HEK293T (cell line): Measurements from ENCODE around the gene ARHGAP27.

Source experiments
- ARNT ChIP-seq: fragments of 450-650 bp; IDR thresholded peaks from 2 replicates; pipeline ENCODE4 v1.6.1; 2017; ENCODE audit warnings: mild to moderate bottlenecking
- BHLHE40 ChIP-seq: fragments of 450-650 bp; IDR thresholded peaks from 2 replicates; pipeline ENCODE4 v1.6.1; 2016; ENCODE audit warnings: mild to moderate bottlenecking, moderate library complexity, borderline replicate concordance
- ELF4 ChIP-seq: fragments of 450-650 bp; IDR thresholded peaks from 2 replicates; pipeline ENCODE4 v1.6.1; 2017; ENCODE audit warnings: antibody characterized with exemption
- FOXM1 ChIP-seq: fragments of 450-650 bp; IDR thresholded peaks from 2 replicates; pipeline ENCODE4 v1.6.1; 2017; ENCODE audit warnings: mild to moderate bottlenecking, borderline replicate concordance
- HDGF ChIP-seq: fragments of 450-650 bp; IDR thresholded peaks from 2 replicates; pipeline ENCODE4 v1.6.1; 2017; ENCODE audit warnings: antibody characterized with exemption, borderline replicate concordance
- NFRKB ChIP-seq: fragments of 450-650 bp; IDR thresholded peaks from 2 replicates; pipeline ENCODE4 v1.6.1; 2016; ENCODE audit warnings: mild to moderate bottlenecking, moderate library complexity
- SP1 ChIP-seq: fragments of 450-650 bp; IDR thresholded peaks from 2 replicates; pipeline ENCODE4 v1.6.1; 2017
- SUZ12 ChIP-seq: fragments of 450-650 bp; IDR thresholded peaks from 2 replicates; pipeline ENCODE4 v1.6.1; 2016; ENCODE audit warnings: mild to moderate bottlenecking
- ZNF384 ChIP-seq: fragments of 450-650 bp; IDR thresholded peaks from 2 replicates; pipeline ENCODE4 v1.6.1; 2016
- TF ChIP-seq, protein P1 (sequence below): fragments of 450-650 bp; IDR thresholded peaks from 2 replicates; pipeline ENCODE4 v1.6.1; 2016

DNA sequence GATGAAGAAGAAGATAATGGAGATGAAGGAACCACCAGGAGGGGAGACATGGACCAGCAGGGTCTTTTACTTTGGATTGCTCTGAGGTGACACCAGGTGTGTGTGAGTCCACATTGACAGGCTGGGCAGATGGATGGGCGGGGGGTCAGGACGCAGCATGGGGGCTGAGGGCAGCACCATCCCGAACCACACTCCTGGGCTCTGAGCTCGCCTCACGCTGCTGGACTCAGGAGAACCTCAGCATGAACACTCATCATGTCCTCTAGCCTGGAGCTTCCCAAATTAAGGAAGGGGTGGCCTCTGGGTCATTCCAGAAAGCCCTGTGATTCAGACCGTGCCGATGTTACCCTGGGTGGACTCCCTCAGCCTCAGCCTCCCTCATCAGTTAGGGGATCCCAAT lies 65.5 kb downstream of the ARHGAP27 start:
- TF ChIP-seq, protein P1, sequence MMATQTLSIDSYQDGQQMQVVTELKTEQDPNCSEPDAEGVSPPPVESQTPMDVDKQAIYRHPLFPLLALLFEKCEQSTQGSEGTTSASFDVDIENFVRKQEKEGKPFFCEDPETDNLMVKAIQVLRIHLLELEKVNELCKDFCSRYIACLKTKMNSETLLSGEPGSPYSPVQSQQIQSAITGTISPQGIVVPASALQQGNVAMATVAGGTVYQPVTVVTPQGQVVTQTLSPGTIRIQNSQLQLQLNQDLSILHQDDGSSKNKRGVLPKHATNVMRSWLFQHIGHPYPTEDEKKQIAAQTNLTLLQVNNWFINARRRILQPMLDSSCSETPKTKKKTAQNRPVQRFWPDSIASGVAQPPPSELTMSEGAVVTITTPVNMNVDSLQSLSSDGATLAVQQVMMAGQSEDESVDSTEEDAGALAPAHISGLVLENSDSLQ, result no peak
- no peak for TF ChIP-seq HDGF
- no peak for TF ChIP-seq ELF4
- no peak for TF ChIP-seq ZNF384
- TF ChIP-seq SUZ12, result no peak
- TF ChIP-seq BHLHE40, result no peak
- no peak for TF ChIP-seq FOXM1
- TF ChIP-seq NFRKB, result no peak
- no peak for TF ChIP-seq SP1
- no peak for TF ChIP-seq ARNT
